OCI-LY1 (cell line): Measurements from ENCODE around the gene TRIM5.

Experiments used
- H2AFZ ChIP-seq: fragments of 200-600 bp; sonication (generic), shearing (Covaris generic); 2 replicates; pipeline ENCODE4 v1.6.0; 2014; ENCODE audit warnings: antibody characterized with exemption, mild to moderate bottlenecking, low read length
- H3F3A ChIP-seq: fragments of 200-600 bp; sonication (generic), shearing (Covaris generic); 2 replicates; pipeline ENCODE4 v1.6.0; 2014; ENCODE audit warnings: mild to moderate bottlenecking, antibody characterized with exemption, low read length, moderate library complexity; ENCODE audit not compliant: insufficient read depth
- H3K27ac ChIP-seq: fragments of 200-600 bp; sonication (generic); 2 replicates; pipeline ENCODE4 v1.5.1; 2014; ENCODE audit warnings: low read length, mixed run types, mild to moderate bottlenecking, low read depth; ENCODE audit not compliant: poor library complexity, severe bottlenecking
- H3K27me3 ChIP-seq: fragments of 200-600 bp; sonication (generic); 2 replicates; pipeline ENCODE4 v1.6.0; 2014; ENCODE audit warnings: antibody characterized with exemption, mild to moderate bottlenecking, low read length, moderate library complexity; ENCODE audit not compliant: insufficient read depth
- H3K36me3 ChIP-seq: fragments of 200-600 bp; sonication (generic); 2 replicates; pipeline ENCODE4 v1.6.1; 2014; ENCODE audit warnings: mild to moderate bottlenecking, antibody characterized with exemption, low read length, moderate library complexity, mixed read lengths; ENCODE audit not compliant: insufficient read depth
- H3K4me1 ChIP-seq: fragments of 200-600 bp; sonication (generic); 2 replicates; pipeline ENCODE4 v1.5.1; 2014; ENCODE audit warnings: mild to moderate bottlenecking, low read length, moderate library complexity; ENCODE audit not compliant: insufficient read depth, severe bottlenecking
- H3K4me2 ChIP-seq: fragments of 200-600 bp; sonication (generic), shearing (Covaris generic); 2 replicates; pipeline ENCODE4 v1.6.1; 2014; ENCODE audit warnings: low read length
- H3K4me3 ChIP-seq: fragments of 200-600 bp; sonication (generic); 2 replicates; pipeline ENCODE4 v1.5.1; 2014; ENCODE audit warnings: low read length, low read depth, mild to moderate bottlenecking, mixed read lengths; ENCODE audit not compliant: poor library complexity, severe bottlenecking
- H3K79me2 ChIP-seq: fragments of 200-600 bp; shearing (Covaris generic); 2 replicates; pipeline ENCODE4 v1.6.1; 2016; ENCODE audit warnings: mixed run types, low read length, mixed read lengths; ENCODE audit not compliant: insufficient read depth
- H3K9ac ChIP-seq: fragments of 200-600 bp; sonication (generic), shearing (Covaris generic); 2 replicates; pipeline ENCODE4 v1.6.1; 2014; ENCODE audit warnings: mild to moderate bottlenecking, low read length, mixed read lengths
- H3K9me2 ChIP-seq: fragments of 200-600 bp; sonication (generic), shearing (Covaris generic); 2 replicates; pipeline ENCODE4 v1.6.1; 2014; ENCODE audit warnings: low read depth, mild to moderate bottlenecking, low read length, mixed read lengths
- H3K9me3 ChIP-seq: fragments of 200-600 bp; shearing (Covaris generic); 2 replicates; pipeline ENCODE4 v1.6.1; 2014; ENCODE audit warnings: low read length, mixed read lengths
- H4K20me1 ChIP-seq: fragments of 200-600 bp; sonication (generic), shearing (Covaris generic); 2 replicates; pipeline ENCODE4 v1.6.0; 2016; ENCODE audit warnings: mild to moderate bottlenecking, low read length; ENCODE audit not compliant: insufficient read depth
- CTCF ChIP-seq: fragments of 200-600 bp; sonication (generic), shearing (Covaris generic); IDR thresholded peaks from 2 replicates; pipeline ENCODE4 v1.5.1; 2017; ENCODE audit warnings: mild to moderate bottlenecking, antibody characterized with exemption, low read length, moderate library complexity, mixed read lengths
- EZH2 ChIP-seq: fragments of 200-600 bp; sonication (generic), shearing (Covaris generic); IDR thresholded peaks from 2 replicates; pipeline ENCODE4 v1.8.0; 2017; ENCODE audit warnings: borderline replicate concordance, mixed run types, mild to moderate bottlenecking, antibody characterized with exemption, low read length, moderate library complexity, mixed read lengths

The TRIM5 gene

GRCh38 chr11:5620651-5621521, 64.0 kb downstream of the TRIM5 start:
- Histone ChIP-seq H3K27ac (no peak overlapping the region), H3K36me3 (no peaks in the 10 kb centered on the region), H3K79me2 (no peaks in the 10 kb centered on the region), H3K9ac (no peak overlapping the region), H3K9me3 (no peaks in the 10 kb centered on the region), H3K9me2 (no peaks in the 10 kb centered on the region), H4K20me1 (no peaks in the 10 kb centered on the region), H2AFZ (no peak overlapping the region), H3K27me3 (no peaks in the 10 kb centered on the region), H3K4me2 (no peak overlapping the region), H3F3A (no peaks in the 10 kb centered on the region), H3K4me1 (peaks cover 18% of the 10 kb centered on the region), H3K4me3 (no peak overlapping the region)
- TF ChIP-seq EZH2 (no peak), CTCF (no peak)

- TF ChIP-seq CTCF, result no peak
- TF ChIP-seq EZH2, result no peak
- no peaks in the 10 kb centered on the region for H4K20me1 ChIP-seq
- no peaks in the 10 kb centered on the region for H3K9me3 ChIP-seq
- no peak overlapping the region for H3K9ac ChIP-seq
- H3K4me3 ChIP-seq, result no peak overlapping the region
- no peaks in the 10 kb centered on the region for H3F3A ChIP-seq
- H3K27ac ChIP-seq, result no peak overlapping the region
- no peaks in the 10 kb centered on the region for H3K79me2 ChIP-seq
- H2AFZ ChIP-seq, result no peak overlapping the region
- no peaks in the 10 kb centered on the region for H3K9me2 ChIP-seq
- peaks cover 3% of the 10 kb centered on the region for H3K4me1 ChIP-seq
- no peaks in the 10 kb centered on the region for H3K36me3 ChIP-seq
- no peak overlapping the region for H3K4me2 ChIP-seq
- no peaks in the 10 kb centered on the region for H3K27me3 ChIP-seq
Observed at GRCh38 chr11:5618807-5619206, 66.1 kb downstream of the TRIM5 start.
